K562 (cell line): ENCODE measurements around the gene AQR. TPM values are rescaled to one million over a fixed set of nuclear protein-coding genes. Genes with fewer than 3 reads are reported as not detected.
A peak's percentile ranks its signal among the peaks of the same experiment; 100 is the strongest.

Experiments
- MAZ ChIP-seq, 2 experiments: fragments of 450-650 bp in 1 of 2; sonication (generic) in 1 of 2; formaldehyde crosslinking; IDR thresholded peaks in 1 of 2; conservative IDR thresholded peaks in 1 of 2; 2 replicates each; pipeline versions ENCODE4 v1.4.0 to v1.5.0; 2020; ENCODE audit warnings: mild to moderate bottlenecking in 1 of 2, missing genetic modification reagents in 1 of 2
- SIX5 ChIP-seq, 2 experiments: IDR thresholded peaks; 2 replicates each; pipeline ENCODE4 v1.6.1; 2011; ENCODE audit warnings: low read length in 2 of 2, borderline replicate concordance in 1 of 2, low read depth in 1 of 2, mild to moderate bottlenecking in 1 of 2, moderate library complexity in 1 of 2; ENCODE audit not compliant: insufficient read depth in 1 of 2
- SMAD4 ChIP-seq: fragments of 250-450 bp; sonication (Bioruptor Pico); conservative IDR thresholded peaks from 2 replicates; pipeline ENCODE4 v1.8.0; 2021; ENCODE audit warnings: inconsistent platforms, mild to moderate bottlenecking, moderate library complexity
- SOX6 ChIP-seq: fragments of 450-650 bp; IDR thresholded peaks from 2 replicates; pipeline ENCODE4 v1.6.1; 2014; ENCODE audit warnings: mild to moderate bottlenecking
- TAF1 ChIP-seq: IDR thresholded peaks from 2 replicates; pipeline ENCODE4 v1.6.1; 2011; ENCODE audit warnings: mild to moderate bottlenecking, low read length, moderate library complexity; ENCODE audit not compliant: insufficient read depth, control insufficient read depth, severe bottlenecking; ENCODE audit errors: extremely low read depth
- ZNF408 ChIP-seq: fragments of 250-450 bp; sonication (Bioruptor Pico); IDR thresholded peaks from 2 replicates; pipeline ENCODE4 v1.4.0; 2020; ENCODE audit warnings: low read depth, mild to moderate bottlenecking, moderate library complexity
- ZNF644 ChIP-seq: fragments of 200-800 bp; sonication (Bioruptor generic); IDR thresholded peaks from 2 replicates; pipeline ENCODE4 v1.6.1; 2016; ENCODE audit warnings: low read depth, missing genetic modification characterization, missing compliant biosample characterization
- polyA plus RNA-seq, 8 experiments: library from polyadenylated mRNA; depleted of rRNA in 4 of 8; stranded (reverse) in 5 of 8; unstranded in 3 of 8; fragments of >200 nt; fragmentation: Nextera tagmentation in 2 of 8; fragmentation: Illumina TruSeq in 1 of 8; extraction: Ambion mirVana in 2 of 8; extraction: Trizol in 1 of 8; gene quantifications; 2 replicates each; pipeline versions ENCODE4 v1.2.1 to v1.2.3, GENCODE V29; 2011 to 2014; ENCODE audit warnings: inconsistent platforms in 1 of 8, missing spikeins in 1 of 8
- total RNA-seq, 7 experiments: library from RNA; depleted of rRNA in 6 of 7; stranded (reverse); fragments of >200 nt in 6 of 7; fragmentation: Illumina TruSeq in 2 of 7; extraction: Trizol in 2 of 7; gene quantifications; 2 replicates each; pipeline versions ENCODE4 v1.2.1 to v1.2.3, GENCODE V29; 2011 to 2021; ENCODE audit warnings: low replicate concordance in 1 of 7
- TF ChIP-seq, protein P1 (sequence below): fragments of 450-650 bp; IDR thresholded peaks from 2 replicates; pipeline ENCODE4 v1.6.1; 2016; ENCODE audit warnings: mild to moderate bottlenecking, moderate library complexity
- TF ChIP-seq, protein P2 (sequence below), 2 experiments: fragments of 250-450 bp in 1 of 2; fragments of 450-650 bp in 1 of 2; sonication (Bioruptor Pico) in 1 of 2; IDR thresholded peaks; 2 replicates each; pipeline versions ENCODE4 v1.6.1 to v1.8.0; 2016 to 2021; ENCODE audit warnings: mild to moderate bottlenecking in 2 of 2, moderate library complexity in 2 of 2, missing compliant biosample characterization in 1 of 2, missing genetic modification characterization in 1 of 2
- TF ChIP-seq, protein P3 (sequence below), 2 experiments: fragments of 200-800 bp in 1 of 2; sonication (Bioruptor generic) in 1 of 2; sonication (generic) in 1 of 2; formaldehyde crosslinking in 1 of 2; IDR thresholded peaks in 1 of 2; conservative IDR thresholded peaks in 1 of 2; 2 replicates each; pipeline versions ENCODE4 v1.5.0 to v1.6.1; 2016 to 2020; ENCODE audit warnings: missing compliant biosample characterization in 1 of 2, missing genetic modification characterization in 1 of 2, missing genetic modification reagents in 1 of 2

AQR gene
- total and polyA plus RNA-seq, 9 of the 15 experiments (the other 6 are each of a cell fraction or from before 2014, with no cell fraction given), result 22.0 to 62.9 (median 39.3) TPM

DNA sequence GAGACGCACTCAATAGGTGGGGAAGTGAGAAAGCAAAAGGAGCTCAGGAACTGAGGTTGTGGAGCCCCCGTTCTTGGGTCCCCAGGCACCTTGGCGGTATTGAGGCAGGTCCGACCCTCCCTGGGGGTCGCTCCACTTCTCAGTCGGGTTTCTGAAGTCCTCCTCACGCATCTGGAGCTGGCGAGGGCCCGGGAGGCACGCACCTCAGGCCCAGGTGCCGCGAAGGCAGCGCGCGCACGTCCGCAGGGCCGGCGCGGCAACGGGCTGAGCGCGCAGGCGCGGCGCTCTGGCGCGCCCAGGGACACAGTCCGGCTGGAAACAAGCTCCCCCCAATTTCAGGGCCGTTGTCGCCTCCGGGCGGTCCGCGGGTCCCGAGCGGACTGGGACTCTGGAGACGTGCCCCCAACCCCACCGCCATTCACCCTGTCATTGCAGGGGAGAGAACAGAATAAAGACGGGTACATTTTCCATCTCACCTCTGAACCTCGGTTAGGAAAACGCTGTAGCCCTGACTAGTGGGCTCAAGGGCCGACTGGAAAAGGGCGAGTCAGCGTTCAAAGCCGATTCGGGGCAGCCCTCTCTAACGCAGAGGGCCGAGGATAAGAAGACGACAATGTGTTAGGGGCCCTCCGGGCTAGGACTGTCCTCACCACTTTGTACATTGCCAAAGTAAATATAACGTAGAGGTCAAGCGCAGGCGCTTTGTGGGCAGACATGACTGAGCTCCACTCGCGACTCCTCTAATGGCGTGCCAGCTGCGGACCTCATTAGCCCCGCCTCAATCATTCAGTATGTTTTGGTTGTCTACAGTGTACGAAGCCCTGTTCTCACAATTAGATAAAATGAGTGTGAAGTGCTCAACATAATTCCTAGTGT is 18.7 kb upstream of the AQR start, which contains the start of gene ZNF770 (continued):
- TF ChIP-seq, protein P1, sequence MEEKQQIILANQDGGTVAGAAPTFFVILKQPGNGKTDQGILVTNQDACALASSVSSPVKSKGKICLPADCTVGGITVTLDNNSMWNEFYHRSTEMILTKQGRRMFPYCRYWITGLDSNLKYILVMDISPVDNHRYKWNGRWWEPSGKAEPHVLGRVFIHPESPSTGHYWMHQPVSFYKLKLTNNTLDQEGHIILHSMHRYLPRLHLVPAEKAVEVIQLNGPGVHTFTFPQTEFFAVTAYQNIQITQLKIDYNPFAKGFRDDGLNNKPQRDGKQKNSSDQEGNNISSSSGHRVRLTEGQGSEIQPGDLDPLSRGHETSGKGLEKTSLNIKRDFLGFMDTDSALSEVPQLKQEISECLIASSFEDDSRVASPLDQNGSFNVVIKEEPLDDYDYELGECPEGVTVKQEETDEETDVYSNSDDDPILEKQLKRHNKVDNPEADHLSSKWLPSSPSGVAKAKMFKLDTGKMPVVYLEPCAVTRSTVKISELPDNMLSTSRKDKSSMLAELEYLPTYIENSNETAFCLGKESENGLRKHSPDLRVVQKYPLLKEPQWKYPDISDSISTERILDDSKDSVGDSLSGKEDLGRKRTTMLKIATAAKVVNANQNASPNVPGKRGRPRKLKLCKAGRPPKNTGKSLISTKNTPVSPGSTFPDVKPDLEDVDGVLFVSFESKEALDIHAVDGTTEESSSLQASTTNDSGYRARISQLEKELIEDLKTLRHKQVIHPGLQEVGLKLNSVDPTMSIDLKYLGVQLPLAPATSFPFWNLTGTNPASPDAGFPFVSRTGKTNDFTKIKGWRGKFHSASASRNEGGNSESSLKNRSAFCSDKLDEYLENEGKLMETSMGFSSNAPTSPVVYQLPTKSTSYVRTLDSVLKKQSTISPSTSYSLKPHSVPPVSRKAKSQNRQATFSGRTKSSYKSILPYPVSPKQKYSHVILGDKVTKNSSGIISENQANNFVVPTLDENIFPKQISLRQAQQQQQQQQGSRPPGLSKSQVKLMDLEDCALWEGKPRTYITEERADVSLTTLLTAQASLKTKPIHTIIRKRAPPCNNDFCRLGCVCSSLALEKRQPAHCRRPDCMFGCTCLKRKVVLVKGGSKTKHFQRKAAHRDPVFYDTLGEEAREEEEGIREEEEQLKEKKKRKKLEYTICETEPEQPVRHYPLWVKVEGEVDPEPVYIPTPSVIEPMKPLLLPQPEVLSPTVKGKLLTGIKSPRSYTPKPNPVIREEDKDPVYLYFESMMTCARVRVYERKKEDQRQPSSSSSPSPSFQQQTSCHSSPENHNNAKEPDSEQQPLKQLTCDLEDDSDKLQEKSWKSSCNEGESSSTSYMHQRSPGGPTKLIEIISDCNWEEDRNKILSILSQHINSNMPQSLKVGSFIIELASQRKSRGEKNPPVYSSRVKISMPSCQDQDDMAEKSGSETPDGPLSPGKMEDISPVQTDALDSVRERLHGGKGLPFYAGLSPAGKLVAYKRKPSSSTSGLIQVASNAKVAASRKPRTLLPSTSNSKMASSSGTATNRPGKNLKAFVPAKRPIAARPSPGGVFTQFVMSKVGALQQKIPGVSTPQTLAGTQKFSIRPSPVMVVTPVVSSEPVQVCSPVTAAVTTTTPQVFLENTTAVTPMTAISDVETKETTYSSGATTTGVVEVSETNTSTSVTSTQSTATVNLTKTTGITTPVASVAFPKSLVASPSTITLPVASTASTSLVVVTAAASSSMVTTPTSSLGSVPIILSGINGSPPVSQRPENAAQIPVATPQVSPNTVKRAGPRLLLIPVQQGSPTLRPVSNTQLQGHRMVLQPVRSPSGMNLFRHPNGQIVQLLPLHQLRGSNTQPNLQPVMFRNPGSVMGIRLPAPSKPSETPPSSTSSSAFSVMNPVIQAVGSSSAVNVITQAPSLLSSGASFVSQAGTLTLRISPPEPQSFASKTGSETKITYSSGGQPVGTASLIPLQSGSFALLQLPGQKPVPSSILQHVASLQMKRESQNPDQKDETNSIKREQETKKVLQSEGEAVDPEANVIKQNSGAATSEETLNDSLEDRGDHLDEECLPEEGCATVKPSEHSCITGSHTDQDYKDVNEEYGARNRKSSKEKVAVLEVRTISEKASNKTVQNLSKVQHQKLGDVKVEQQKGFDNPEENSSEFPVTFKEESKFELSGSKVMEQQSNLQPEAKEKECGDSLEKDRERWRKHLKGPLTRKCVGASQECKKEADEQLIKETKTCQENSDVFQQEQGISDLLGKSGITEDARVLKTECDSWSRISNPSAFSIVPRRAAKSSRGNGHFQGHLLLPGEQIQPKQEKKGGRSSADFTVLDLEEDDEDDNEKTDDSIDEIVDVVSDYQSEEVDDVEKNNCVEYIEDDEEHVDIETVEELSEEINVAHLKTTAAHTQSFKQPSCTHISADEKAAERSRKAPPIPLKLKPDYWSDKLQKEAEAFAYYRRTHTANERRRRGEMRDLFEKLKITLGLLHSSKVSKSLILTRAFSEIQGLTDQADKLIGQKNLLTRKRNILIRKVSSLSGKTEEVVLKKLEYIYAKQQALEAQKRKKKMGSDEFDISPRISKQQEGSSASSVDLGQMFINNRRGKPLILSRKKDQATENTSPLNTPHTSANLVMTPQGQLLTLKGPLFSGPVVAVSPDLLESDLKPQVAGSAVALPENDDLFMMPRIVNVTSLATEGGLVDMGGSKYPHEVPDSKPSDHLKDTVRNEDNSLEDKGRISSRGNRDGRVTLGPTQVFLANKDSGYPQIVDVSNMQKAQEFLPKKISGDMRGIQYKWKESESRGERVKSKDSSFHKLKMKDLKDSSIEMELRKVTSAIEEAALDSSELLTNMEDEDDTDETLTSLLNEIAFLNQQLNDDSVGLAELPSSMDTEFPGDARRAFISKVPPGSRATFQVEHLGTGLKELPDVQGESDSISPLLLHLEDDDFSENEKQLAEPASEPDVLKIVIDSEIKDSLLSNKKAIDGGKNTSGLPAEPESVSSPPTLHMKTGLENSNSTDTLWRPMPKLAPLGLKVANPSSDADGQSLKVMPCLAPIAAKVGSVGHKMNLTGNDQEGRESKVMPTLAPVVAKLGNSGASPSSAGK, result peak; percentile 41
- 0 out of 2 replicates have a peak, but pooled peaks have one; percentile 50 for TF ChIP-seq ZNF644 (tag)
- TF ChIP-seq, protein P2, sequence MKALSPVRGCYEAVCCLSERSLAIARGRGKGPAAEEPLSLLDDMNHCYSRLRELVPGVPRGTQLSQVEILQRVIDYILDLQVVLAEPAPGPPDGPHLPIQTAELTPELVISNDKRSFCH (CRISPR knock-in tag; IDR thresholded peaks at IDR 0.05), result no peak
- TF ChIP-seq, protein P2 (tag; IDR thresholded peaks at IDR 0.05), result peak; percentile 87
- TF ChIP-seq SIX5 (IDR thresholded peaks at IDR 0.05; ENCODE audit: borderline replicate concordance in 1 of 2, insufficient read depth in 1 of 2, low read depth in 1 of 2, low read length in 2 of 2), result peak; percentile 34 to 53; a peak in 3 of 4 replicates
- TF ChIP-seq, protein P3, sequence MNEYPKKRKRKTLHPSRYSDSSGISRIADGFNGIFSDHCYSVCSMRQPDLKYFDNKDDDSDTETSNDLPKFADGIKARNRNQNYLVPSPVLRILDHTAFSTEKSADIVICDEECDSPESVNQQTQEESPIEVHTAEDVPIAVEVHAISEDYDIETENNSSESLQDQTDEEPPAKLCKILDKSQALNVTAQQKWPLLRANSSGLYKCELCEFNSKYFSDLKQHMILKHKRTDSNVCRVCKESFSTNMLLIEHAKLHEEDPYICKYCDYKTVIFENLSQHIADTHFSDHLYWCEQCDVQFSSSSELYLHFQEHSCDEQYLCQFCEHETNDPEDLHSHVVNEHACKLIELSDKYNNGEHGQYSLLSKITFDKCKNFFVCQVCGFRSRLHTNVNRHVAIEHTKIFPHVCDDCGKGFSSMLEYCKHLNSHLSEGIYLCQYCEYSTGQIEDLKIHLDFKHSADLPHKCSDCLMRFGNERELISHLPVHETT (CRISPR knock-in tag; conservative IDR thresholded peaks at IDR 0.05 in 1 of 2, IDR thresholded peaks at IDR 0.05 in 1 of 2), result peak in 1 of 2 experiments; percentile 87; a peak in 2 of 4 replicates
- peak; percentile 45 for TF ChIP-seq SOX6
- TF ChIP-seq SMAD4 (CRISPR knock-in tag), result peak; percentile 74
- peak; percentile 98 for TF ChIP-seq TAF1
- TF ChIP-seq ZNF408 (CRISPR knock-in tag), result no peak
- TF ChIP-seq MAZ (CRISPR knock-in tag; conservative IDR thresholded peaks at IDR 0.05 in 1 of 2, IDR thresholded peaks at IDR 0.05 in 1 of 2), result peak; percentile 61 to 73; a peak in 3 of 4 replicates
